Osteoblast (primary cell): ENCODE results near the gene UBASH3A. TPM values are rescaled to one million over a fixed set of nuclear protein-coding genes. Genes with fewer than 3 reads are reported as not detected.

Source experiments
- DNase-seq: peaks from one replicate; pipeline ENCODE4 v3.0.0; 2011; ENCODE audit warnings: low spot score, mixed read lengths; ENCODE audit not compliant: insufficient read length; ENCODE audit errors: missing footprints
- H2AFZ ChIP-seq: 2 replicates; pipeline ENCODE4 v1.6.0; 2011; ENCODE audit warnings: mild to moderate bottlenecking, low read length
- H3K27ac ChIP-seq: 2 replicates; pipeline ENCODE4 v1.5.1; 2011; ENCODE audit warnings: mild to moderate bottlenecking, low read depth, low read length, moderate library complexity
- H3K27me3 ChIP-seq: 2 replicates; pipeline ENCODE4 v1.6.0; 2012; ENCODE audit warnings: mild to moderate bottlenecking, control low read depth, inconsistent platforms, low read length, moderate library complexity; ENCODE audit not compliant: insufficient read depth
- H3K36me3 ChIP-seq: 2 replicates; pipeline ENCODE4 v1.5.1; 2011; ENCODE audit warnings: mild to moderate bottlenecking, low read length, control low read depth, moderate library complexity; ENCODE audit not compliant: insufficient read depth
- H3K4me1 ChIP-seq: 2 replicates; pipeline ENCODE4 v1.5.1; 2011; ENCODE audit warnings: mild to moderate bottlenecking, low read length, control low read depth, moderate library complexity; ENCODE audit not compliant: insufficient read depth
- H3K4me2 ChIP-seq: 2 replicates; pipeline ENCODE4 v1.6.0; 2011; ENCODE audit warnings: mild to moderate bottlenecking, low read length; ENCODE audit not compliant: insufficient read depth
- H3K4me3 ChIP-seq: fragments of 200-600 bp; sonication (generic); 3 replicates; pipeline ENCODE4 v1.5.1; 2012; ENCODE audit warnings: mild to moderate bottlenecking, low read length, inconsistent platforms; ENCODE audit not compliant: insufficient read depth
- H3K79me2 ChIP-seq: 2 replicates; pipeline ENCODE4 v1.6.0; 2012; ENCODE audit warnings: mild to moderate bottlenecking, low read length, control low read depth, inconsistent platforms; ENCODE audit not compliant: insufficient read depth
- H3K9me3 ChIP-seq: 2 replicates; pipeline ENCODE4 v1.5.1; 2011; ENCODE audit warnings: low read depth, low read length, control low read depth
- H4K20me1 ChIP-seq: 2 replicates; pipeline ENCODE4 v1.6.0; 2012; ENCODE audit warnings: mild to moderate bottlenecking, low read length, control low read depth; ENCODE audit not compliant: insufficient read depth
- CTCF ChIP-seq: IDR thresholded peaks from 2 replicates; pipeline ENCODE4 v1.5.1; 2011; ENCODE audit warnings: mild to moderate bottlenecking, low read depth, low read length, moderate library complexity; ENCODE audit errors: extremely low read depth
- total RNA-seq: library from RNA; depleted of rRNA; stranded (reverse); fragments of >200 nt; gene quantifications from 2 replicates; pipeline ENCODE4 v1.2.3, GENCODE V29; 2012

UBASH3A gene
- total RNA-seq, 1 donor: not detected

- Histone ChIP-seq H3K27me3 (peaks cover 14% of the 10 kb centered on the region), H3K4me1 (no peaks in the 10 kb centered on the region), H3K9me3 (no peaks in the 10 kb centered on the region), H3K79me2 (no peaks in the 10 kb centered on the region), H3K36me3 (no peaks in the 10 kb centered on the region), H3K27ac (no peak overlapping the region), H4K20me1 (no peaks in the 10 kb centered on the region), H2AFZ (no peak overlapping the region), H3K4me3 (no peak overlapping the region), H3K4me2 (no peak overlapping the region)
- no peak for DNase-seq
- TF ChIP-seq CTCF: no peak
These were observed 13.0 kb upstream of the UBASH3A start for GRCh38 chr21:42390696-42391095.

GRCh38 chr21:42391297-42391696 is 12.4 kb upstream of the UBASH3A start:
- TF ChIP-seq CTCF: no peak
- Histone ChIP-seq H3K79me2 (no peaks in the 10 kb centered on the region), H3K9me3 (no peaks in the 10 kb centered on the region), H3K27me3 (peaks cover 14% of the 10 kb centered on the region), H4K20me1 (no peaks in the 10 kb centered on the region), H3K27ac (no peak overlapping the region), H3K4me3 (no peak overlapping the region), H3K36me3 (no peaks in the 10 kb centered on the region), H2AFZ (no peak overlapping the region), H3K4me2 (no peak overlapping the region), H3K4me1 (no peaks in the 10 kb centered on the region)
- no peak for DNase-seq

GRCh38 chr21:42392731-42393442 is 10.8 kb upstream of the UBASH3A start:
- no peaks in the 10 kb centered on the region for H3K79me2 ChIP-seq
- H3K9me3 ChIP-seq: no peaks in the 10 kb centered on the region
- H3K4me2 ChIP-seq: no peak overlapping the region
- no peaks in the 10 kb centered on the region for H4K20me1 ChIP-seq
- no peak for DNase-seq
- H3K4me1 ChIP-seq: no peaks in the 10 kb centered on the region
- TF ChIP-seq CTCF: no peak
- peaks cover 10% of the 10 kb centered on the region for H3K27me3 ChIP-seq
- no peaks in the 10 kb centered on the region for H3K36me3 ChIP-seq
- H2AFZ ChIP-seq: no peak overlapping the region
- H3K27ac ChIP-seq: no peak overlapping the region
- H3K4me3 ChIP-seq: no peak overlapping the region

GRCh38 chr21:42393443-42393950 is 10.2 kb upstream of the UBASH3A start:
- H3K27me3 ChIP-seq: peaks cover 8% of the 10 kb centered on the region
- H3K4me3 ChIP-seq: no peak overlapping the region
- no peaks in the 10 kb centered on the region for H3K79me2 ChIP-seq
- H3K9me3 ChIP-seq: no peaks in the 10 kb centered on the region
- H3K36me3 ChIP-seq: no peaks in the 10 kb centered on the region
- H2AFZ ChIP-seq: no peak overlapping the region
- no peak overlapping the region for H3K27ac ChIP-seq
- H3K4me2 ChIP-seq: no peak overlapping the region
- no peaks in the 10 kb centered on the region for H3K4me1 ChIP-seq
- no peaks in the 10 kb centered on the region for H4K20me1 ChIP-seq
- DNase-seq: no peak
- no peak for TF ChIP-seq CTCF
